Stimulated activated effector memory CD8-positive, alpha-beta T cell treated with anti-CD3 and anti-CD28 coated beads, Interleukin-12 subunit alpha, Interleukin-12 subunit beta, amount 100 ng/mL, for 72 hours (primary cell): ENCODE results near the gene RALGPS1.

ENCODE experiments used
- ATAC-seq: fragments of 150-1000 bp; cut with Tn5 transposase; 2 replicates; pipeline ENCODE4 v1.10.0; 2021
- DNase-seq, 2 donors: peaks; one replicate each; pipeline ENCODE4 v3.0.0; 2021 to 2022; ENCODE audit warnings: low spot score in 2 of 2
- H3K27ac Mint-ChIP-seq: one replicate; pipeline ENCODE4 v1.8.0; 2022; ENCODE audit warnings: mild to moderate bottlenecking, mixed read lengths
- H3K36me3 Mint-ChIP-seq: one replicate; pipeline ENCODE4 v1.8.0; 2022; ENCODE audit warnings: mild to moderate bottlenecking, mixed read lengths
- H3K4me1 Mint-ChIP-seq: one replicate; pipeline ENCODE4 v1.8.0; 2022; ENCODE audit warnings: mixed read lengths
- H3K4me3 Mint-ChIP-seq: one replicate; pipeline ENCODE4 v1.8.0; 2022; ENCODE audit warnings: mild to moderate bottlenecking, mixed read lengths
- H3K9me3 Mint-ChIP-seq: one replicate; pipeline ENCODE4 v1.8.0; 2022; ENCODE audit warnings: mixed read lengths

The RALGPS1 gene

GRCh38 chr9:127105805-127106465 lies 191.4 kb downstream of the RALGPS1 start:
- Mint-ChIP-seq H3K9me3 (no peaks in the 10 kb centered on the region), H3K4me1 (no peaks in the 10 kb centered on the region), H3K4me3 (no peak overlapping the region), H3K27ac (peak overlapping the region; percentile 23), H3K36me3 (no peaks in the 10 kb centered on the region)
- no peak for ATAC-seq
- DNase-seq, result no peak

GRCh38 chr9:127106466-127106855 lies 191.9 kb downstream of the RALGPS1 start:
- H3K4me1 Mint-ChIP-seq, result no peaks in the 10 kb centered on the region
- DNase-seq (no peak), ATAC-seq (no peak)
- no peak overlapping the region for H3K4me3 Mint-ChIP-seq
- H3K9me3 Mint-ChIP-seq, result no peaks in the 10 kb centered on the region
- H3K36me3 Mint-ChIP-seq, result no peaks in the 10 kb centered on the region
- no peak overlapping the region for H3K27ac Mint-ChIP-seq

- Mint-ChIP-seq H3K9me3 (no peaks in the 10 kb centered on the region), H3K4me1 (no peaks in the 10 kb centered on the region), H3K4me3 (no peak overlapping the region), H3K27ac (no peak overlapping the region), H3K36me3 (no peaks in the 10 kb centered on the region)
- ATAC-seq (no peak), DNase-seq (no peak)
Observed at GRCh38 chr9:127107171-127107928, 192.8 kb downstream of the RALGPS1 start.

- no peaks in the 10 kb centered on the region for H3K9me3 Mint-ChIP-seq
- no peaks in the 10 kb centered on the region for H3K4me1 Mint-ChIP-seq
- DNase-seq (no peak), ATAC-seq (no peak)
- no peak overlapping the region for H3K27ac Mint-ChIP-seq
- no peaks in the 10 kb centered on the region for H3K36me3 Mint-ChIP-seq
- no peak overlapping the region for H3K4me3 Mint-ChIP-seq
Observed at GRCh38 chr9:127107929-127108876, 193.6 kb downstream of the RALGPS1 start.

- no peak overlapping the region for H3K27ac Mint-ChIP-seq
- no peaks in the 10 kb centered on the region for H3K4me1 Mint-ChIP-seq
- H3K36me3 Mint-ChIP-seq, result no peaks in the 10 kb centered on the region
- ATAC-seq (no peak), DNase-seq (no peak)
- H3K9me3 Mint-ChIP-seq, result no peaks in the 10 kb centered on the region
- no peak overlapping the region for H3K4me3 Mint-ChIP-seq
Observed at GRCh38 chr9:127109212-127109711, 194.7 kb downstream of the RALGPS1 start.

GRCh38 chr9:127112056-127112455 lies 197.5 kb downstream of the RALGPS1 start:
- ATAC-seq, result no peak
- DNase-seq, result no peak
- Mint-ChIP-seq H3K27ac (no peak overlapping the region), H3K36me3 (peaks cover 6% of the 10 kb centered on the region), H3K4me1 (peaks cover 14% of the 10 kb centered on the region), H3K4me3 (no peak overlapping the region), H3K9me3 (no peaks in the 10 kb centered on the region)

- Mint-ChIP-seq H3K36me3 (peaks cover 6% of the 10 kb centered on the region), H3K27ac (no peak overlapping the region), H3K4me1 (peaks cover 17% of the 10 kb centered on the region), H3K4me3 (no peak overlapping the region), H3K9me3 (no peaks in the 10 kb centered on the region)
- no peak for ATAC-seq
- no peak for DNase-seq
Observed at GRCh38 chr9:127112735-127113161, 198.2 kb downstream of the RALGPS1 start.

- Mint-ChIP-seq H3K4me3 (no peak overlapping the region), H3K36me3 (peaks cover 6% of the 10 kb centered on the region)
Observed at GRCh38 chr9:127113191-127113972, 198.8 kb downstream of the RALGPS1 start.

GRCh38 chr9:127114606-127115005 lies 200.0 kb downstream of the RALGPS1 start:
- no peak for DNase-seq
- Mint-ChIP-seq H3K4me3 (no peak overlapping the region), H3K4me1 (peaks cover 17% of the 10 kb centered on the region), H3K36me3 (peaks cover 6% of the 10 kb centered on the region), H3K9me3 (no peaks in the 10 kb centered on the region), H3K27ac (no peak overlapping the region)
- ATAC-seq, result no peak

More at GRCh38 chr9:127113191-127113972, 198.8 kb downstream of the RALGPS1 start:
- no peak for DNase-seq
- peaks cover 17% of the 10 kb centered on the region for H3K4me1 Mint-ChIP-seq
- H3K27ac Mint-ChIP-seq, result no peak overlapping the region
- ATAC-seq, result no peak
- H3K9me3 Mint-ChIP-seq, result no peaks in the 10 kb centered on the region

- no peak overlapping the region for H3K27ac Mint-ChIP-seq
- no peaks in the 10 kb centered on the region for H3K9me3 Mint-ChIP-seq
- peak; percentile 29 for ATAC-seq
- H3K36me3 Mint-ChIP-seq, result peaks cover 6% of the 10 kb centered on the region
- DNase-seq, result no peak
- H3K4me1 Mint-ChIP-seq, result peaks cover 17% of the 10 kb centered on the region
- H3K4me3 Mint-ChIP-seq, result no peak overlapping the region
Observed at GRCh38 chr9:127116088-127116726, 201.6 kb downstream of the RALGPS1 start.

GRCh38 chr9:127116957-127117356 lies 202.4 kb downstream of the RALGPS1 start:
- H3K4me1 Mint-ChIP-seq, result peaks cover 21% of the 10 kb centered on the region
- DNase-seq (no peak), ATAC-seq (peak; percentile 11)
- H3K36me3 Mint-ChIP-seq, result peaks cover 6% of the 10 kb centered on the region
- no peak overlapping the region for H3K4me3 Mint-ChIP-seq
- H3K9me3 Mint-ChIP-seq, result no peaks in the 10 kb centered on the region
- no peak overlapping the region for H3K27ac Mint-ChIP-seq

- ATAC-seq (no peak), DNase-seq (no peak)
- Mint-ChIP-seq H3K4me1 (peaks cover 24% of the 10 kb centered on the region), H3K36me3 (peaks cover 6% of the 10 kb centered on the region), H3K9me3 (no peaks in the 10 kb centered on the region), H3K4me3 (no peak overlapping the region), H3K27ac (no peak overlapping the region)
Observed at GRCh38 chr9:127117801-127118200, 203.2 kb downstream of the RALGPS1 start.

- ATAC-seq (no peak), DNase-seq (no peak)
- no peak overlapping the region for H3K27ac Mint-ChIP-seq
- H3K4me1 Mint-ChIP-seq, result peaks cover 24% of the 10 kb centered on the region
- no peak overlapping the region for H3K4me3 Mint-ChIP-seq
- H3K36me3 Mint-ChIP-seq, result peaks cover 6% of the 10 kb centered on the region
- no peaks in the 10 kb centered on the region for H3K9me3 Mint-ChIP-seq
Observed at GRCh38 chr9:127118597-127119319, 204.2 kb downstream of the RALGPS1 start.

GRCh38 chr9:127119320-127119709 lies 204.7 kb downstream of the RALGPS1 start:
- ATAC-seq (no peak), DNase-seq (no peak)
- H3K36me3 Mint-ChIP-seq, result peaks cover 6% of the 10 kb centered on the region
- no peak overlapping the region for H3K4me3 Mint-ChIP-seq
- H3K4me1 Mint-ChIP-seq, result peaks cover 24% of the 10 kb centered on the region
- H3K27ac Mint-ChIP-seq, result no peak overlapping the region
- H3K9me3 Mint-ChIP-seq, result no peaks in the 10 kb centered on the region
